Fibroblast of lung (primary cell): Measurements from ENCODE around the gene BTRC. TPM values are rescaled to one million over a fixed set of nuclear protein-coding genes. Genes with fewer than 3 reads are reported as not detected.

Experiments used
- DNase-seq, 2 donors: peaks; one replicate each; pipeline versions ENCODE4 v3.0.0 to v3.0.0-alpha.2; 2010; ENCODE audit warnings: low read depth in 2 of 2
- H2AFZ ChIP-seq: 2 replicates; pipeline ENCODE4 v1.5.1; 2012; ENCODE audit warnings: low read length, control low read depth, inconsistent platforms
- H3K27ac ChIP-seq: 2 replicates; pipeline ENCODE4 v1.5.1; 2011; ENCODE audit warnings: low read length, control low read depth; ENCODE audit not compliant: insufficient read depth
- H3K27me3 ChIP-seq: 2 replicates; pipeline ENCODE4 v1.5.1; 2011; ENCODE audit warnings: mild to moderate bottlenecking, low read length; ENCODE audit not compliant: control insufficient read depth, insufficient read depth
- H3K36me3 ChIP-seq: 2 replicates; pipeline ENCODE4 v1.5.1; 2011; ENCODE audit warnings: low read length; ENCODE audit not compliant: control insufficient read depth, insufficient read depth
- H3K4me1 ChIP-seq: 2 replicates; pipeline ENCODE4 v1.5.1; 2011; ENCODE audit warnings: low read length; ENCODE audit not compliant: control insufficient read depth, insufficient read depth; ENCODE audit errors: extremely low read depth
- H3K4me2 ChIP-seq: 2 replicates; pipeline ENCODE4 v1.5.1; 2011; ENCODE audit warnings: low read length, control low read depth; ENCODE audit not compliant: insufficient read depth; ENCODE audit errors: extremely low read depth
- H3K4me3 ChIP-seq, 4 experiments: fragments of 200-600 bp in 1 of 4; sonication (generic) in 1 of 4; replicated peaks in 1 of 4; 2 replicates each; pipeline ENCODE4 v1.5.1; 2011 to 2016; ENCODE audit warnings: low read length in 4 of 4, low read depth in 3 of 4, mild to moderate bottlenecking in 3 of 4, control low read depth in 2 of 4, inconsistent platforms in 1 of 4, mixed read lengths in 1 of 4; ENCODE audit not compliant: insufficient read depth in 1 of 4; ENCODE audit errors: control extremely low read depth in 1 of 4
- H3K79me2 ChIP-seq: 2 replicates; pipeline ENCODE4 v1.5.1; 2012; ENCODE audit warnings: mild to moderate bottlenecking, low read length, inconsistent platforms; ENCODE audit not compliant: control insufficient read depth, insufficient read depth
- H3K9ac ChIP-seq: 2 replicates; pipeline ENCODE4 v1.5.1; 2011; ENCODE audit warnings: mild to moderate bottlenecking, low read length, control low read depth; ENCODE audit not compliant: insufficient read depth
- H3K9me3 ChIP-seq: 2 replicates; pipeline ENCODE4 v1.5.1; 2012; ENCODE audit warnings: low read depth, low read length; ENCODE audit not compliant: control insufficient read depth, insufficient read depth
- H4K20me1 ChIP-seq: 2 replicates; pipeline ENCODE4 v1.5.1; 2011; ENCODE audit warnings: low read length; ENCODE audit not compliant: control insufficient read depth, insufficient read depth; ENCODE audit errors: extremely low read depth
- EZH2 ChIP-seq: IDR thresholded peaks from 2 replicates; pipeline ENCODE4 v1.5.1; 2012; ENCODE audit warnings: low read length, control low read depth, mild to moderate bottlenecking; ENCODE audit errors: missing control alignments
- polyA plus RNA-seq, 2 donors: library from polyadenylated mRNA; depleted of rRNA in 1 of 2; stranded (reverse) in 1 of 2; unstranded in 1 of 2; fragments of >200 nt; gene quantifications; 2 replicates each; pipeline ENCODE4 v1.2.1, GENCODE V29; 2011 to 2012; ENCODE audit warnings: missing spikeins in 1 of 2
- total RNA-seq: library from RNA; depleted of rRNA; stranded (reverse); fragments of >200 nt; gene quantifications from 2 replicates; pipeline ENCODE4 v1.2.1, GENCODE V29; 2014
- TF ChIP-seq, protein P1 (sequence below), 2 donors: IDR thresholded peaks in 1 of 2; conservative IDR thresholded peaks in 1 of 2; 1 replicate in 1 of 2; 2 replicates in 1 of 2; pipeline ENCODE4 v1.5.1; 2011 to 2012; ENCODE audit warnings: low read length in 2 of 2, control low read depth in 1 of 2, inconsistent platforms in 1 of 2, low read depth in 1 of 2, mild to moderate bottlenecking in 1 of 2

BTRC gene
- total and polyA plus RNA-seq, 2 donors (not counting 1 experiment from before 2014, with no cell fraction given): 9.2 to 10.9 TPM

DNA sequence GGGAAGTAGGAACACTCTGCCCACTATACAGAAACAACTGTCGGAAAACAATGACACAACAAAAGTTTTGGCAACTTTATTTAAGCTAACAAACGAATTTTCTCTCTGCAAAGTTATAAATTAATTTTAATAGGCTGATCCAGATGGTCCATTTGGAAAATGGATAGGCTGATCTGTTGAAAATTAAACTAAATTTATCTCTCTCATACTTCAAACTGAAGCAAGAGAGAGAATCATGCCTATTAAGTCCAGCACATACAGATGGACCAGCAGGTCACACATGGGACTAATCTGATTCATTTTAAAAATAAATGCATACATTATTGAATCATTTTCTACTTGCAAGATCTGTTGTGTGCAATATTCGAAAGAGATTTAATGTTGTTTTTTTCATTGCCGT, 110.1 kb downstream of the BTRC start:
- Histone ChIP-seq H4K20me1 (no peaks in the 10 kb centered on the region), H3K4me1 (no peaks in the 10 kb centered on the region), H3K36me3 (no peaks in the 10 kb centered on the region), H3K4me3 (no peak overlapping the region), H3K4me2 (no peak overlapping the region), H3K9me3 (no peaks in the 10 kb centered on the region), H3K79me2 (no peaks in the 10 kb centered on the region), H3K27ac (no peak overlapping the region), H3K9ac (no peak overlapping the region), H2AFZ (no peak overlapping the region), H3K27me3 (no peaks in the 10 kb centered on the region)
- no peak for TF ChIP-seq EZH2
- TF ChIP-seq, protein P1, sequence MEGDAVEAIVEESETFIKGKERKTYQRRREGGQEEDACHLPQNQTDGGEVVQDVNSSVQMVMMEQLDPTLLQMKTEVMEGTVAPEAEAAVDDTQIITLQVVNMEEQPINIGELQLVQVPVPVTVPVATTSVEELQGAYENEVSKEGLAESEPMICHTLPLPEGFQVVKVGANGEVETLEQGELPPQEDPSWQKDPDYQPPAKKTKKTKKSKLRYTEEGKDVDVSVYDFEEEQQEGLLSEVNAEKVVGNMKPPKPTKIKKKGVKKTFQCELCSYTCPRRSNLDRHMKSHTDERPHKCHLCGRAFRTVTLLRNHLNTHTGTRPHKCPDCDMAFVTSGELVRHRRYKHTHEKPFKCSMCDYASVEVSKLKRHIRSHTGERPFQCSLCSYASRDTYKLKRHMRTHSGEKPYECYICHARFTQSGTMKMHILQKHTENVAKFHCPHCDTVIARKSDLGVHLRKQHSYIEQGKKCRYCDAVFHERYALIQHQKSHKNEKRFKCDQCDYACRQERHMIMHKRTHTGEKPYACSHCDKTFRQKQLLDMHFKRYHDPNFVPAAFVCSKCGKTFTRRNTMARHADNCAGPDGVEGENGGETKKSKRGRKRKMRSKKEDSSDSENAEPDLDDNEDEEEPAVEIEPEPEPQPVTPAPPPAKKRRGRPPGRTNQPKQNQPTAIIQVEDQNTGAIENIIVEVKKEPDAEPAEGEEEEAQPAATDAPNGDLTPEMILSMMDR (conservative IDR thresholded peaks at IDR 0.05 in 1 of 2, IDR thresholded peaks at IDR 0.05 in 1 of 2; ENCODE audit: low read depth in 1 of 2, low read length in 2 of 2): no peak
- DNase-seq: no peak

GRCh38 chr10:101464599-101464998, 110.6 kb downstream of the BTRC start:
- no peak overlapping the region for H3K27ac ChIP-seq
- H3K36me3 ChIP-seq: no peaks in the 10 kb centered on the region
- TF ChIP-seq, protein P1 (conservative IDR thresholded peaks at IDR 0.05 in 1 of 2, IDR thresholded peaks at IDR 0.05 in 1 of 2; ENCODE audit: low read depth in 1 of 2, low read length in 2 of 2): no peak
- TF ChIP-seq EZH2: no peak
- H3K79me2 ChIP-seq: no peaks in the 10 kb centered on the region
- H3K4me2 ChIP-seq: no peak overlapping the region
- H3K9me3 ChIP-seq: no peaks in the 10 kb centered on the region
- no peak overlapping the region for H3K9ac ChIP-seq
- no peaks in the 10 kb centered on the region for H3K27me3 ChIP-seq
- no peaks in the 10 kb centered on the region for H4K20me1 ChIP-seq
- no peaks in the 10 kb centered on the region for H3K4me1 ChIP-seq
- no peak overlapping the region for H2AFZ ChIP-seq
- H3K4me3 ChIP-seq: no peak overlapping the region
- no peak for DNase-seq

DNA sequence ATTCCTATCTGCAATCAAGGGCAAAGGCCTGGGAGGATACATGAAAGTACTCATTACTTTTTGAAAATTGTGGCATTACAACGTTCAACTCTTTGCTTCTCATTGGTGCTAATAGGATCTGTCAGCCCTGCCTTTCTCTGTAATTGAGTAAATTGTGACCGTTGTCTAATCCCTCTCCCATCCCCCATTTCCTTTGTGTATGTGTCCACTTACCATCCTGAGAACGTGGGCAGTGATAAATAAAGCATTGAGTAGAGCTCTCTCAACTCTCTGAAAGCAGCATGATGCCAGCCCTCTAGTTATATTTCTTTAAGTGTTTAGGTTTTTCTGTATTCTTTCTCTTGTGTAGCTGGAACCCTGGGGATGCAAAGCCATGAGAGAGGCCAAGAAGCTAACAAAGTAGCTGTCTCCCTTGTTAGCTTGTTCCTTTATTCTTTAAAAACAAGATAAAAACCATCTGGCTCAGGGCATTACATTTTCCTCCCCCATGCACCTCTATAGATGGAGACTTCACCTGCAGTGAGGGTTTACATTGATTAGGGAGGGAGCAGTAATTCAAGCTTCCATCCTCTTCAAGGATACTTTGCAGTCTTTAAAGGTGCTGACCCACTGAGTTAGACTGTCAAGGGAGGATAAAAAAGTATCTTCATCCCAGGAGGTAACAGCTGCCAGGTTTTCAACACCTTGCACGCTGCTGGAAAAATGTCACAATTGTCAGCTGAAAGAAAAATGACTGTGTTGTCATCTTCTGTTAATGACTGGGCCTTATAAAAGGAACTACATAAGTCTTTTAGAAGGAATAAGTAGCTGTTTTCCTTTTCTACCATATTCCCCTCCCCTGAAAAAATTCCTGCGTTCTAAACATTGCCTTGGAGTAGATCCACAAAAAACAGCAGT, 112.3 kb downstream of the BTRC start:
- H4K20me1 ChIP-seq: no peaks in the 10 kb centered on the region
- H3K79me2 ChIP-seq: no peaks in the 10 kb centered on the region
- H3K9ac ChIP-seq: no peak overlapping the region
- no peak overlapping the region for H3K4me3 ChIP-seq
- H3K36me3 ChIP-seq: no peaks in the 10 kb centered on the region
- no peak for DNase-seq
- H3K9me3 ChIP-seq: no peaks in the 10 kb centered on the region
- H3K4me1 ChIP-seq: no peaks in the 10 kb centered on the region
- TF ChIP-seq, protein P1 (conservative IDR thresholded peaks at IDR 0.05 in 1 of 2, IDR thresholded peaks at IDR 0.05 in 1 of 2; ENCODE audit: low read depth in 1 of 2, low read length in 2 of 2): no peak
- no peak for TF ChIP-seq EZH2
- no peak overlapping the region for H3K4me2 ChIP-seq
- H3K27me3 ChIP-seq: no peaks in the 10 kb centered on the region
- H3K27ac ChIP-seq: no peak overlapping the region
- H2AFZ ChIP-seq: no peak overlapping the region
